ENCODE measurements around the gene ITGB5. TPM values are rescaled to one million over a fixed set of nuclear protein-coding genes. Genes with fewer than 3 reads are reported as not detected.

The ITGB5 gene
- total RNA-seq, 6 donors from 2014 or later, result 81.5 to 145 (median 106) TPM

GRCh38 chr3:124841517-124841916 is 45.6 kb downstream of the ITGB5 start:
- Histone ChIP-seq H3K4me1 (peaks cover 27 to 44% (median 33%) of the 10 kb centered on the region in 4 donors), H3K4me3 (no peak overlapping the region), H3K27ac (peak overlapping the region in 2 of 4 donors; percentile 6 to 30), H3K27me3 (no peaks in the 10 kb centered on the region), H3K36me3 (peaks cover 0 to 5% (median 0%) of the 10 kb centered on the region in 4 donors), H3K9me3 (no peaks in the 10 kb centered on the region)
- ATAC-seq (ENCODE audit: low FRiP score in 2 of 2) (no peak), DNase-seq (no peak)
- TF ChIP-seq POLR2A (IDR thresholded peaks at IDR 0.05) (no peak), EP300 (IDR thresholded peaks at IDR 0.05) (no peak)
- TF ChIP-seq, protein P1, sequence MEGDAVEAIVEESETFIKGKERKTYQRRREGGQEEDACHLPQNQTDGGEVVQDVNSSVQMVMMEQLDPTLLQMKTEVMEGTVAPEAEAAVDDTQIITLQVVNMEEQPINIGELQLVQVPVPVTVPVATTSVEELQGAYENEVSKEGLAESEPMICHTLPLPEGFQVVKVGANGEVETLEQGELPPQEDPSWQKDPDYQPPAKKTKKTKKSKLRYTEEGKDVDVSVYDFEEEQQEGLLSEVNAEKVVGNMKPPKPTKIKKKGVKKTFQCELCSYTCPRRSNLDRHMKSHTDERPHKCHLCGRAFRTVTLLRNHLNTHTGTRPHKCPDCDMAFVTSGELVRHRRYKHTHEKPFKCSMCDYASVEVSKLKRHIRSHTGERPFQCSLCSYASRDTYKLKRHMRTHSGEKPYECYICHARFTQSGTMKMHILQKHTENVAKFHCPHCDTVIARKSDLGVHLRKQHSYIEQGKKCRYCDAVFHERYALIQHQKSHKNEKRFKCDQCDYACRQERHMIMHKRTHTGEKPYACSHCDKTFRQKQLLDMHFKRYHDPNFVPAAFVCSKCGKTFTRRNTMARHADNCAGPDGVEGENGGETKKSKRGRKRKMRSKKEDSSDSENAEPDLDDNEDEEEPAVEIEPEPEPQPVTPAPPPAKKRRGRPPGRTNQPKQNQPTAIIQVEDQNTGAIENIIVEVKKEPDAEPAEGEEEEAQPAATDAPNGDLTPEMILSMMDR (IDR thresholded peaks at IDR 0.05), result no peak
- 73 to 78% methylated on average over 2 of the region's 2 CpGs for WGBS, 2 donors

- Histone ChIP-seq H3K36me3 (peaks cover 0 to 4% (median 0%) of the 10 kb centered on the region in 4 donors), H3K27ac (no peak overlapping the region), H3K9me3 (no peaks in the 10 kb centered on the region), H3K4me3 (no peak overlapping the region), H3K4me1 (peaks cover 32 to 48% (median 38%) of the 10 kb centered on the region in 4 donors), H3K27me3 (no peaks in the 10 kb centered on the region)
- no peak for TF ChIP-seq POLR2AphosphoS5 (IDR thresholded peaks at IDR 0.05)
- TF ChIP-seq, protein P1 (IDR thresholded peaks at IDR 0.05), result no peak
- TF ChIP-seq POLR2A (IDR thresholded peaks at IDR 0.05), result no peak
- TF ChIP-seq EP300 (IDR thresholded peaks at IDR 0.05), result no peak
- 79 to 89% methylated on average over 2 of the region's 2 CpGs for WGBS, 2 donors
- ATAC-seq (ENCODE audit: low FRiP score in 2 of 2), result no peak
- DNase-seq, result no peak
Measured at GRCh38 chr3:124840331-124840730, 46.8 kb downstream of the ITGB5 start.

DNA sequence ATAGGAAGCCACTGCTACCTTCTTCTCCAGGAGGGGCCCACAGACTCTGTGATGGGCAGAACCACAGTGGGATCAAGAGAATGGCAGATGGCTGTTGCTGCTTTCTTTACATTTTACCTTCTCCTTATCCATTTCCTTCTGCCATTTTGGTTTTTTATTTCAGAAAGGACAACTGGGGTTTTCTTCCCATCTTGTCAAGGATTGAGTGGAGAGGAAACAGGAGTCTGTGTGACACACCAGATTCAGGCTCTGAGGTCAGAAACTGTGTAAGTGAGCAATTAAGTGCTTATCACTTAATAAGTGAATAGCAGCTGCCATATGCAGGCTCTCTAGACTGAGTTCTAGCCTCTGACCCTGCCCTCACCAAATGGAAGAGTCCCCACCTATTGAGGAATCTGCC is 47.3 kb downstream of the ITGB5 start:
- no peak overlapping the region for H3K4me3 ChIP-seq
- H3K27ac ChIP-seq, result peak overlapping the region in 1 of 4 donors; percentile 35
- DNase-seq (no peak), ATAC-seq (ENCODE audit: low FRiP score in 2 of 2) (no peak)
- H3K36me3 ChIP-seq, result peaks cover 0 to 4% (median 0%) of the 10 kb centered on the region in 4 donors
- TF ChIP-seq, protein P1 (IDR thresholded peaks at IDR 0.05), result no peak
- TF ChIP-seq POLR2A (IDR thresholded peaks at IDR 0.05) (no peak), POLR2AphosphoS5 (IDR thresholded peaks at IDR 0.05) (no peak), EP300 (IDR thresholded peaks at IDR 0.05) (no peak)
- H3K4me1 ChIP-seq, result peaks cover 32 to 48% (median 38%) of the 10 kb centered on the region in 4 donors
- no peaks in the 10 kb centered on the region for H3K27me3 ChIP-seq
- H3K9me3 ChIP-seq, result no peaks in the 10 kb centered on the region

DNA sequence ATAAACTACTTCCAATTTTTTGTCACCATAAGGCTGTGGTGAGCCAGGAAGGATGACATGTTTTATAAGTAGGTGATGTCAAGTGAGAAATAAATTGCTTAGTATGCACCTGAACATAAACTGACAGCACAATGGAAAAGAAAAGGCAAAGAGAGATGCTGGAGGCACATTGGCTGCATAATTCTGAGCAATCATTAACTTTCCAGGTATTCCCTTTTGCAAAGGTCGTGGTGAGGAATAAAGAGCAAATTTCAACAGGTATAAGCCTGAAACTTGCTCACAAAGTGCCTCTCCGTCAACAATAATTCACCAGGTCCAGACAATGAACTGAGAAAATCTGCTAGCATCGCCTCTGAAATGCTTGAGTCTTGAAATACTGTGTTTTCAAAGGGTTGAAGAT is 48.2 kb downstream of the ITGB5 start:
- Histone ChIP-seq H3K4me3 (no peak overlapping the region), H3K36me3 (peaks cover 0 to 4% (median 0%) of the 10 kb centered on the region in 4 donors), H3K27ac (peak overlapping the region in 2 of 4 donors; percentile 68 to 83), H3K27me3 (no peaks in the 10 kb centered on the region), H3K4me1 (peaks cover 34 to 48% (median 42%) of the 10 kb centered on the region in 4 donors), H3K9me3 (no peaks in the 10 kb centered on the region)
- ATAC-seq (ENCODE audit: low FRiP score in 2 of 2) (no peak), DNase-seq (no peak)
- no peak for TF ChIP-seq POLR2AphosphoS5 (IDR thresholded peaks at IDR 0.05)
- TF ChIP-seq, protein P1 (IDR thresholded peaks at IDR 0.05), result no peak
- TF ChIP-seq POLR2A (IDR thresholded peaks at IDR 0.05), result no peak
- TF ChIP-seq EP300 (IDR thresholded peaks at IDR 0.05), result no peak
- 82% methylated on average over 3 of the region's 3 CpGs for whole genome bisulfite sequencing, 2 donors

GRCh38 chr3:124837730-124838186 is 49.4 kb downstream of the ITGB5 start:
- Histone ChIP-seq H3K27ac (peak overlapping the region; percentile 68 to 83 (median 80)), H3K4me3 (no peak overlapping the region), H3K9me3 (no peaks in the 10 kb centered on the region), H3K36me3 (peaks cover 0 to 4% (median 0%) of the 10 kb centered on the region in 4 donors), H3K27me3 (no peaks in the 10 kb centered on the region), H3K4me1 (peaks cover 35 to 52% (median 45%) of the 10 kb centered on the region in 4 donors)
- DNase-seq (peak; percentile 30 to 58), ATAC-seq (ENCODE audit: low FRiP score in 2 of 2) (peak; percentile 82 to 85)
- WGBS, 2 donors, result 40 to 43% methylated on average over 6 of the region's 6 CpGs
- TF ChIP-seq POLR2A (IDR thresholded peaks at IDR 0.05), result no peak
- TF ChIP-seq, protein P1 (IDR thresholded peaks at IDR 0.05), result no peak
- TF ChIP-seq POLR2AphosphoS5 (IDR thresholded peaks at IDR 0.05), result peak; percentile 81 to 83
- peak in 2 of 4 donors; percentile 82 to 93 for TF ChIP-seq EP300 (IDR thresholded peaks at IDR 0.05)

Data from upper lobe of left lung (tissue), 6 donors.